Heart left ventricle (tissue), 16 donors: ENCODE data around the gene ATXN7L1. TPM values are rescaled to one million over a fixed set of nuclear protein-coding genes. Genes with fewer than 3 reads are reported as not detected.
A peak's percentile ranks its signal among the peaks of the same experiment; 100 is the strongest.

Experiments used
- ATAC-seq, 4 donors: fragments of 200-7000 bp; cut with Tn5 transposase; one replicate each; pipeline ENCODE4 v1.9.1; 2020 to 2022; ENCODE audit warnings: moderate library complexity in 4 of 4, mild to moderate bottlenecking in 3 of 4, moderate number of reproducible peaks in 1 of 4
- DNase-seq, 5 donors: peaks; one replicate each; pipeline ENCODE4 v3.0.0-alpha.2; 2020
- H3K27ac ChIP-seq, 12 donors: fragments of 200-600 bp; sonication (generic) in 4 of 12; one replicate each; pipeline versions ENCODE4 v1.5.0 to v1.8.0; 2016 to 2022; ENCODE audit warnings: mild to moderate bottlenecking in 2 of 12
- H3K27me3 ChIP-seq, 9 donors: fragments of 200-600 bp; sonication (generic) in 2 of 9; one replicate each; pipeline versions ENCODE4 v1.5.1 to v1.8.0; 2016 to 2022; ENCODE audit warnings: mild to moderate bottlenecking in 3 of 9
- H3K36me3 ChIP-seq, 9 donors: fragments of 200-600 bp; sonication (generic) in 2 of 9; one replicate each; pipeline versions ENCODE4 v1.5.0 to v1.8.0; 2018 to 2022; ENCODE audit warnings: mild to moderate bottlenecking in 2 of 9
- H3K4me1 ChIP-seq, 12 donors: fragments of 200-600 bp; sonication (generic) in 4 of 12; one replicate each; pipeline versions ENCODE4 v1.5.0 to v1.8.0; 2016 to 2022; ENCODE audit warnings: mild to moderate bottlenecking in 3 of 12
- H3K4me3 ChIP-seq, 12 donors: fragments of 200-600 bp; sonication (generic) in 4 of 12; one replicate each; pipeline versions ENCODE4 v1.5.0 to v1.8.0; 2017 to 2022; ENCODE audit warnings: mild to moderate bottlenecking in 9 of 12, moderate library complexity in 4 of 12
- H3K9me3 ChIP-seq, 12 donors: fragments of 200-600 bp; sonication (generic) in 4 of 12; one replicate each; pipeline versions ENCODE4 v1.5.0 to v1.8.0; 2016 to 2022; ENCODE audit warnings: mild to moderate bottlenecking in 1 of 12
- CTCF ChIP-seq, 12 donors: fragments of 200-600 bp; sonication (generic) in 4 of 12; IDR thresholded peaks; one replicate each; pipeline versions ENCODE4 v1.5.0 to v1.8.0; 2018 to 2022; ENCODE audit warnings: antibody characterized with exemption in 12 of 12, mild to moderate bottlenecking in 5 of 12
- POLR2A ChIP-seq, 2 donors: fragments of 450-650 bp; IDR thresholded peaks; one replicate each; pipeline ENCODE4 v1.6.1; 2017; ENCODE audit warnings: antibody characterized with exemption in 2 of 2, mild to moderate bottlenecking in 2 of 2, moderate library complexity in 2 of 2
- WGBS, 4 donors: extraction: QIAGEN DNeasy Blood & Tissue Kit in 2 of 4; methylation state at CpG; one replicate each; pipeline versions ENCODE4 v1.1.5 to v1.1.7; 2013 to 2018; 5-methylcytosine and 5-hydroxymethylcytosine counted together
- intact Hi-C, 10 donors: fragments of 100-400 bp; cut with DNase I; formaldehyde crosslinking; loops; one replicate each; pipeline versions ENCODE4 v1.11.1 to v1.14.2; 2022
- polyA plus RNA-seq, 2 donors: library from polyadenylated mRNA; stranded (reverse); fragments of 200-250 nt; gene quantifications; one replicate each; pipeline ENCODE4 v1.2.3, GENCODE V29; 2013
- total RNA-seq, 9 donors: library from RNA; depleted of rRNA in 2 of 9; stranded (reverse); fragments of >200 nt in 2 of 9; fragmentation: NEBNext Ultra II Directional in 3 of 9; extraction: Animal tissue kit (Norgen Biotek cat#: 25700) in 3 of 9; gene quantifications; one replicate each; pipeline versions ENCODE4 v1.1.0 to v1.2.4, GENCODE V29; 2016 to 2023
- donor health status: ischemic (EF 13 %, LVEDD 7.1; RV severe dilation, severe dysfunction).
- donor health status: healthy with polysubstance abuse.
- donor health status: DM: no; HTN: yes; CAD: no.
- donor health status: DM: no; HTN: no; CAD: no.
- donor health status: ischemic (EF 25% LVEDD 6.9; RV normal size, moderate dysfunction).
- donor health status: ischemic (EF 25% LVEDD 5.7; RV mildly dilated, moderate dysfunction).
- donor health status: healthy.
- donor health status: DM: yes; HTN: yes; CAD: no.
- donor health status: ischemic (EF 35%, LVEDD 5.7; RV mildly dilated, moderate dysfunction).
- donor health status: nonischemic (EF 11% LVEDD 7.7; RV severe dilation, severe dysfunction).
- donor health status: DM: yes; HTN: yes; CAD: no.
- donor health status: PGD.
- donor health status: ischemic (EF 29% LVEDD 5.4; RV normal size, mild dysfunction).
- donor health status: nonischemic (EF 23%, LVEDD 6.1; RV moderate dilation, normal function).

ATXN7L1 gene
- total and polyA plus RNA-seq, 11 donors = 2.0 to 10.6 (median 3.6) TPM

DNA sequence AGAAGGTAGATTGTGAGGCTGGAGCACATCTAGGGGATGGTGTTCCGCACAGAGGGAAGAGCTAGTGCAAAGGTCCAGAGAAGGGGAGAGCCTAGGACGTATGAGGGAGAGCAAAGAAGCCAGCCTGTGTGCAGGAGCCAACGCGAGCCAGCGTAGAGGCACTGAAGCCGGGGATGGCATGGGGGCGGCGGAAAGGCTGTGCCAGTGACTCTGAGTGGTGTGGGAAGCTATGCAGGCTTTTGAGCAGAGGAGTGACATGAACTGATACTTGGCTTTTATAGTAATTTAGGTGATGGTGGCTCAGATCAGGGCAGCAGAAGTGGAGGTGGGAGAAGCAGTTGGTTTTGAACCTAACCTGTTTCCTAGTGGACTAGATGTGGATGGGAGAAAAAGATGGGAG, 65.8 kb downstream of the ATXN7L1 start:
- no peak for TF ChIP-seq CTCF (IDR thresholded peaks at IDR 0.05)
- no peak for TF ChIP-seq POLR2A (IDR thresholded peaks at IDR 0.05)
- Histone ChIP-seq H3K36me3 (no peaks in the 10 kb centered on the region), H3K9me3 (no peaks in the 10 kb centered on the region), H3K4me3 (no peak overlapping the region), H3K27me3 (no peaks in the 10 kb centered on the region), H3K4me1 (peaks cover 0 to 52% (median 1%) of the 10 kb centered on the region in 12 donors), H3K27ac (peak overlapping the region in 1 of 12 donors; percentile 76)
- no peak for DNase-seq
- 94 to 98% (median 96%) methylated on average over 8 of the region's 8 CpGs for WGBS, 4 donors
- intact Hi-C loops = no loop called here
- no peak for ATAC-seq

DNA sequence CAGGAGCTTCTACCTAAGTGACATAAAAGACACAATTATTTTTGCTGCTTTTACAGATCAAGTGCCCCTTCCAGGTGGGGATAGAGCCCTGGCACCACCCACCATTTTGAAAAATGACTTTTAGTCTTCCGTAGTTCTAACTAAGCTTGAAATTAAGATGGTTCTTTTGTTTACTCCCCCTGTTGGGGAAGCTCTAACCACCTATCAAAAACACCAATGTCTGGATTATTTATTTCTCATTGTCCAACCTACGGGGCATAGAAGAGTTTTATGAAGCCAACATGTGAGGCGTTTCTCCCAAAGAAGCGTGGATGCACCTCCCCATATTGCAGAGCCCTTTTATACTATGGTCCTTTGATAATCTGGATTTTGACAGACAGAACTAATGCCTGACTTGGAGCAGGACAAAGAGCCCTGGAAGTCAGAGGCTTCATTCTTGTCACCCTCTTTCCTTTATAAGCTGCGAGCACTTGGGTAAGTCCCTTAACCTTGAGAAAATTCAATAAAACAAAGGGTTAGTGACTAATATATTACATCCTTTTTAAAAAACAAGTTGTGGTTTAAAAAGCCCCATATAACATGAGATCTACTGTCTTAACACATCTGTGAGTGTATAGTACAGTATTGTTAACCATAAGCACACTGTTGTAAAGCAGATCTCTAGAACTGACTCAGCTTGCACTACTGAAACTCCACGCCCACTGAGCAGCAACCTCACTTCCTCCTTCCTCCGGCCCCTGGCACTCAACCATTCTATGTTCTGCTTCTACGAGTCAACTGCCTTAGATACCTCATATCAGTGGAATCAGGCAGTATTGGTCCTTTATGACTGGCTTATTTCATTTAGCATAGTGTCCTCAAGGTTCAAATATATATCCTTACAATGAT, 67.5 kb downstream of the ATXN7L1 start:
- DNase-seq = no peak
- Histone ChIP-seq H3K4me3 (no peak overlapping the region), H3K9me3 (no peaks in the 10 kb centered on the region), H3K36me3 (no peaks in the 10 kb centered on the region), H3K4me1 (peaks cover 0 to 42% (median 0%) of the 10 kb centered on the region in 12 donors), H3K27me3 (no peaks in the 10 kb centered on the region), H3K27ac (peak overlapping the region in 1 of 12 donors; percentile 74)
- intact Hi-C loops = loop anchor here in 1 of 10 donors (10.0 kb wide), 1 partner anchor 66 kb away; the partner anchor contains the start of gene ATXN7L1
- WGBS, 4 donors = 88 to 94% (median 89%) methylated on average over 8 of the region's 8 CpGs
- peak in 3 of 4 donors; percentile 30 to 47 (median 31) for ATAC-seq
- TF ChIP-seq POLR2A (IDR thresholded peaks at IDR 0.05) (no peak), CTCF (IDR thresholded peaks at IDR 0.05) (no peak)

- H3K4me1 ChIP-seq = peaks cover 0 to 42% (median 0%) of the 10 kb centered on the region in 12 donors
- no peak overlapping the region for H3K4me3 ChIP-seq
- TF ChIP-seq POLR2A (IDR thresholded peaks at IDR 0.05) = no peak
- TF ChIP-seq CTCF (IDR thresholded peaks at IDR 0.05) = no peak
- H3K27ac ChIP-seq = peak overlapping the region in 1 of 12 donors; percentile 74
- no peak for DNase-seq
- no peak for ATAC-seq
- H3K9me3 ChIP-seq = no peaks in the 10 kb centered on the region
- no peaks in the 10 kb centered on the region for H3K36me3 ChIP-seq
- intact Hi-C loops = loop anchor here in 1 of 10 donors (10.0 kb wide), 1 partner anchor 67 kb away; the partner anchor contains the start of gene ATXN7L1
- no peaks in the 10 kb centered on the region for H3K27me3 ChIP-seq
- WGBS, 4 donors = 81 to 89% (median 85%) methylated on average over 1 of the region's 1 CpG
These were observed 68.2 kb downstream of the ATXN7L1 start for GRCh38 chr7:105808209-105808608.

DNA sequence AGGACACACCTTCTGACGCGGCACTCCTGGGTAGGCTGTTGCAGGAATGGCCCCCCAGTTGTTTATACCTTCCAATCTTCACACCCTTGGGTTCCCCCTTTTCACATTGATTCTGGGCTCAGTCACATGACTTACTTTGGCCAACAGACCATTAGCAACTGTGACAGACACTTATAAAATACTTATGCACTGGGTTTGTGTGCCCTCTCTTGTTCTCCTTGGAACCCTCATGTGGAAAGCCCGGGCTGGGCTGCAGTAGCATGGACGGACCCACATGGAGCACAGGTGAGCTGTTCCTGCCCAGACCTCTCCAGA, 69.0 kb downstream of the ATXN7L1 start:
- H3K27ac ChIP-seq = no peak overlapping the region
- no peaks in the 10 kb centered on the region for H3K36me3 ChIP-seq
- intact Hi-C loops = loop anchor here in 1 of 10 donors (10.0 kb wide), 1 partner anchor 67 kb away; the partner anchor contains the start of gene ATXN7L1
- DNase-seq = no peak
- H3K4me1 ChIP-seq = peaks cover 0 to 42% (median 0%) of the 10 kb centered on the region in 12 donors
- TF ChIP-seq CTCF (IDR thresholded peaks at IDR 0.05) (no peak), POLR2A (IDR thresholded peaks at IDR 0.05) (no peak)
- WGBS, 4 donors = 95 to 99% (median 97%) methylated on average over 4 of the region's 4 CpGs
- no peaks in the 10 kb centered on the region for H3K27me3 ChIP-seq
- no peak for ATAC-seq
- H3K4me3 ChIP-seq = no peak overlapping the region
- no peaks in the 10 kb centered on the region for H3K9me3 ChIP-seq
